Dermis blood vessel endothelial cell (primary cell): ENCODE results near the gene DPEP3. TPM values are rescaled to one million over a fixed set of nuclear protein-coding genes. Genes with fewer than 3 reads are reported as not detected.
A peak's percentile ranks its signal among the peaks of the same experiment; 100 is the strongest.
"Not testable (repeated sequence)": the region's sequence is repeated elsewhere in the genome, so short reads cannot be mapped to it uniquely, and the experiment has no call there.

Experiments
- DNase-seq: peaks from one replicate; pipeline ENCODE4 v3.0.0; 2010
- total RNA-seq: library from RNA; depleted of rRNA; stranded (reverse); fragments of >200 nt; gene quantifications from 2 replicates; pipeline ENCODE4 v1.2.3, GENCODE V29; 2014

DPEP3 gene
- total RNA-seq, 1 donor from 2014 or later = not detected

- no peak for DNase-seq
Observed at GRCh38 chr16:67943619-67944504, 36.4 kb downstream of the DPEP3 start, which contains the start of gene LCAT. TSS of gene LCAT (minus strand) at chr16:67944120. CDS start at chr16:67944101, 19 bp downstream.

DNA sequence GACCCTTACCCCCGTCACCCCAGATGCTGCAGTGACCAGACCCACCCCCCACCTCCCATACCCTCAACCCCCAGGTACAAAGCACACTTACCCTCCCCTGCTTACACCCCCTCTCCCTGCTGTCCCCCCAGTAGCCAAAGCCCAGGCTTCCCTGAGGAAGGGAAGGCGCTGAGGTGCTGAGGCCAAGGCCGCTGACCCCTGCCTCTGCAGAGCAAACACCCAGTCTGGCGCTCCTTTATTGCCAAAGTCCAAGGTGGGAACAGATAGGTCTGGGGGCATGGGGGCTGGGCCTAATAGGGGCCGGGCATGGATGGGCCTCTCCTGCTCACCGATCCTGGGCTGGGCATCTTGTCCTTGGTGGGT lies 37.1 kb downstream of the DPEP3 start:
- no peak for DNase-seq

DNA sequence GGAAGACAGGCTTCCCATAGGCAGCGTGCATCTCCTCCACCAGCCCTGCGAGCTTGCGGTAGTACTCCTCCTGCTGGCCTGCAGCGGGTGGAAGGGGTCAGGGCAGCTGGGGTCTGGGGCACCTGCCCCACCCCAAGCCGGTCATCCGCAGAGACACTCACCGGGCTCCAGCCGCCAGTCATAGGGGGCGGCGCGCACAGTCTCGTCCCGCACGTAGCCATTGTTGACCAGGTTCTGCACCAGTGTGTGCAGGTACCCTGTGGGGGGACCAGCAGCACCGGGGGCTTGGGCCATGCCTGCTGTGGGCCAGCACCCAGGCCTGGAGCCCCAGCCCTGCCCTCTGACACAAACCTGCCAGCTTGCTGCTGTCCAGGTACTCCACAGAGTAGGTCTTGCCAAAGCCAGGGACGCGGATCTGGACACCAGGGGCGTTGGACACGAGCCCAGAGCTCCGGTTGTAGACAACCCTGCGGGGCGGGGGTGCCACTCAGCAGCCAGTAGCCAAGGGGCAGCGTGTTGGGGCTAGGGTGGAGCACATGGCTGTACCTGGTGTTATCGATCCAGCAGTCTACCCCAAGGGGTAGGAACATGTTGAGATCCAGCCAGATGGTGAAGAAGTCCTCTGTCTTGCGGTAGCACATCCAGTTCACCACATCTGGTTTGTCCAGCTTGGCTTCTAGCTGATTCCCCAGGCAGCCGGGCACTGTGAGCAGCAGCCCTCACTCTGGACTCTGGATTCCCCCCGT lies 37.6 kb downstream of the DPEP3 start:
- DNase-seq = no peak

DNA sequence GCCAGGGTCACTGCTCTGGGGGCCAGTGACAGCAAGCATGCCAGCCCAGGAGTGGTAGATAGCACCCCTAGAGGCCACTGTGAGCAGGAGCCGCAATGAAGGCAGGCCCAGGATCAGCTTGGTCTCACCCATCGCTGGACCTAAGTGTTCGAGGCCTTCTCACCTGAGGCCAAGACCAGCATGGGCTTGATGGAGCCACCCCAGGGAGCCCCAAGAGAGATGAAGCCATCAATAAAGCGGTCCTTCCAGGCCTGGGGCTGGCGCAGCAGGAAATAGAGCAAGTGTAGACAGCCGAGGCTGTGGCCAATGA lies 38.1 kb downstream of the DPEP3 start:
- peak; percentile 68 for DNase-seq

DNA sequence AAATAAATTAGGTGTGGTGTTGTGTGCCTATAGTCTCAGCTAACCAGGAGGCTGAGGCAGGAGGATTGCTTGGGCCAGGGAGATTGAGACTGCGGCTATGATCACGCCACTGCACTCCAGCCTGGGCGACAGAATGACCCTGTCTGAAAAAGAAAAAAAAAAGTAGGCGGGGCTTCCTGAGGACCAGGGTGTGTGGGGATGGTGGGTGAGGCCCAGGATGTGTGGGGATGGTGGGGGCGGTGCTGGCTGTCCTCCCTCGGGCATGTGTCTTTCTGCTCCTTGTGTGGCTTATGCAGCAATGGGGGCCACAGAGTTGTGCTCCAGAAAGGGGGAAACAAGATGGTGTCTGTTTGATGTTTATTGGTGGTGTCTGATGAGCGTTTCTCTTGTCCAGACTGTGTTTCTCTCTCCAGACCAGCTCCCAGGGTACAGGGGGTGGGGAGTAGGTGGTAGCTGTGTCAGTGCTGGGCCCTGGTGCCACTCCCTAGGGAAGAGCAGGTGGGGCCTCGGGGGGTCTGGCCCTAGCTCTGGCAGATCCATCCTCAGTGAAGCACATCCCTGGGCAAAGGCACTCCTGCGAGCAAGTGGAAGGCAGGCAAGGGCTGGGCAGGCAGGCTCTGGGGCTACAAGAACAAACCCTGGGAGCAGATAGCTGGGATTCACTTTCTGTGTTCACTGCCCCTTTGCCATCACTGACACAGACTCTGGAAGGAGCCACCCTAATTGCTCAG lies 38.7 kb downstream of the DPEP3 start:
- DNase-seq = no peak

DNA sequence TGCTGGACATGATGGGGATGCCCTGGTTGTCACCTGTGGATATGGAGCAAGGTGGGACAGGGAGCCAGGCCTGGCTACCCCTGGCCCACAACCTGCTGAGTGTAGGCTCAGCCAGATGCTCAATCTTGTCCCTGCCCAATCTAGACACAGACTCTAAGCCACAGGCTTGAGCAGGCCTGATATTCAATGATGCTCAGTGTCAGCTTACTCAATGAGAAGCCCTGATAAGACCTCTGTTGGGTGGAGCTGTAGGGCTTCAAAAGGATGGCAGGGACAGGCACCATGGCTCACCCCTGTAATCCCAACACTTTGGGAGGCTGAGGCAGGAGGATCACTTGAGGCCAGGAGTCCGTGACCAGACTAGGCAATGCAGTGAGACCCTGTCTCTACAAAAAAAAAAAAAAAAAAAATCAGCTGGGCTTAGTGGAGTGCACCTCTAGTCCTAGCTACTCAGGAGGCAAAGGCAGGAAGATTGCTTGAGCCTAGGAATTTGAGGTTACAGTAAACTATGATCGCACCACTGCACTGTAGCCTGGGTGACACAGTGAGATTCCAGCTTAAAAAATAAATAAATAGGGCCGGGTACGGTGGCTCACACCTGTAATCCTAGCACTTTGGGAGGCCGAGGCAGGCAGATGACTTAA lies 39.7 kb downstream of the DPEP3 start:
- no peak for DNase-seq

DNA sequence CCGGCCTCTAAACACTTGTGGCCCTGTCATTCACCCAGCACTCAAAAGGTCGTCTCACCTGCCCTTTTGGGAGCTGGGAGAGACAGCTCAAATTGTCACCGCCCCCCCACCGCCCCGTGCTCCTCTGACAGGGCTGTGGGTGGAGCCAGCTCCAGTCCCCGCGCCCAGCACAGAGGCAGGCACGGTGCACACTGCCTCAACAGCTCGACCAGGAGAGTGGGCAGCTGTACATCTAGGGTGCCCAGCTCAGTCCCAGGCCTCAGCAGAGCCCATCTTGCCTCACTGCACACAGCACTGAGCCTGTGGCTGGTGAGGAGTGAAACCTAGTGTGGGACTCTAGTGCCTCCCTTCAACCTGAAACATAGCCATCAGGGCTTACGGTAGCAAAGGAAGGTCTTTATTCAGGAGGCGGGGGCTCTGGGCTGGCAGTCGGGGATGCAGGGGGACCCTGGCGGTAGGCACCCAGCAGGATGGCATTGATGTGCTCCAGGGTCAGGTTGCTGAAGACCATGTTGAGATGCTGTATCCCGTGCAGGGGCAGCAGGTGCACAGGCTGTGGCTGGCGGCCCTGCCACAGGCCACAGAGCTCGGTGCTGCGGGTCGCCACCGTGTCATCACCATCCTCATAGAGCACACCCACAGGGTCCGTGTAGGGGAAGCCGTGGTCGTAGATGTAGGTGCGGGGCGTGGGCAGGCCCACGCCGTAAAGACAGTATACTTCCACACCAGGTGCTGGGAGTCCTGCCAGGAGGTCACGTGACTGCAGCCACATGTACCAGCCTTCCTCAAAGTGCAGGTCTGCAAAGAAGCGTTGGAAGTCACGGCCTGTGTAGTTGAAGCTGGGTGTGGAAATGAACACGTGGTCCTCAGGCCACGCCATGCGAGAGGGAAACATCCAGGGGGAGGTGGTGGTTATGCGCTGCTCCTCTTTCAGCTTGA lies 40.5 kb downstream of the DPEP3 start:
- DNase-seq = no peak

DNA sequence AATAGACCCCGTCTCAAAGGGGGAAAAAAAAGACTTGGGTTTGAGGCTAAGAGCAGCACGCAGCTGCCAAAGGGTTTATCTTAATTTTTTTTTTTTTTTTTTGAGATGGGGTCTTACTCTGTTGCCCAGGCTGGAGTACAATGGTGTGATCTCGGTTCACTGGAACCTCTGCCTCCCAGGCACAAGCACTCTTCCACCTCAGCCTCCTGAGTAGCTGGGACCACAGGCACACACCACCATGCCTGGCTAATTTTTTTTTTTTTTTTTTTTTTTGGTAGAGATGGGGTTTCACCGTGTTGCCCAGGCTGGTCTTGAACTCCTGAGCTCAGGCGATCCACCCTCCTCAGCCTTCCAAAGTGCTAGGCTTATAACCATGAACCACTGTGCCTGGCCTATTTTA lies 42.6 kb downstream of the DPEP3 start:
- DNase-seq = not testable (repeated sequence)

GRCh38 chr16:67936880-67937605 lies 43.3 kb downstream of the DPEP3 start:
- DNase-seq = no peak

- peak; percentile 68 for DNase-seq
Observed at GRCh38 chr16:67936124-67936879, 44.0 kb downstream of the DPEP3 start, which contains the start of gene PSMB10. TSS of gene PSMB10 (minus strand) at chr16:67936850. CDS start at chr16:67936749, 101 bp downstream.

DNA sequence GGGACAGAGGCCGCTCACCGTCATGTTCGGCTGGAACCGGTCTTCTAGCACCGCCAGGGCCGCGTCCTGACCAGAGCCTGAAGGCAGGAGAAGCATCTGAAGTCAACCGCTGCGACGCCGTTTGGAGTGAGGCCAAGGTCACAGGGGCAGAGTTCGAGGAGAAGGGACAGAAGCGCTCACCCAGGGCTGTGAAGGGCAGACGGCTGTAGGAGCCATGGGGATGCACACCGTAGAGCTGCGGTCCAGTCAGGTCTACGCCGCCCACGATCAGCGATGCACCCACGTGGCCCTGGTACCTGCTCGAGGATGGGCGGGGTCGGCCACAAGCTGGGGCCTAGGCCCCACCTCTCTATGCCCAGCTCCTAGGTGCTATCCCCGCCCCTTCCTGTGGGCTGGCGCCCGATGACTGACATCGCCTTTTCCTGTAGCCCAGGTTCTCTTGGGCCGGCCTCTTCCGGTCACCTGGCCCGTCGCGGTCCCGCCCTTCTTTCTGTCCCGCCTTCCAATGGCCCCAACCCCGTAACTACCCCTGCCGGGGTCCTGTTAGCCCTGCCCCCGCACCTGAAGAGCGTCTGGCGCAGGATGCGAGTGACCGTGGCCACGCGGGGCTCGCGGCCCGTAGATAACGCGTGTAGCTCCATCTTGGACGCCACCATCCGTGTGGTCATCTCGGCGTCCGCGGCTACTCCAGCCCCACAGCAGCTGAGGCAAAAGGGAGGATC lies 44.7 kb downstream of the DPEP3 start:
- DNase-seq = peak; percentile 93

- no peak for DNase-seq
Observed at GRCh38 chr16:67935101-67935401, 45.2 kb downstream of the DPEP3 start.

DNA sequence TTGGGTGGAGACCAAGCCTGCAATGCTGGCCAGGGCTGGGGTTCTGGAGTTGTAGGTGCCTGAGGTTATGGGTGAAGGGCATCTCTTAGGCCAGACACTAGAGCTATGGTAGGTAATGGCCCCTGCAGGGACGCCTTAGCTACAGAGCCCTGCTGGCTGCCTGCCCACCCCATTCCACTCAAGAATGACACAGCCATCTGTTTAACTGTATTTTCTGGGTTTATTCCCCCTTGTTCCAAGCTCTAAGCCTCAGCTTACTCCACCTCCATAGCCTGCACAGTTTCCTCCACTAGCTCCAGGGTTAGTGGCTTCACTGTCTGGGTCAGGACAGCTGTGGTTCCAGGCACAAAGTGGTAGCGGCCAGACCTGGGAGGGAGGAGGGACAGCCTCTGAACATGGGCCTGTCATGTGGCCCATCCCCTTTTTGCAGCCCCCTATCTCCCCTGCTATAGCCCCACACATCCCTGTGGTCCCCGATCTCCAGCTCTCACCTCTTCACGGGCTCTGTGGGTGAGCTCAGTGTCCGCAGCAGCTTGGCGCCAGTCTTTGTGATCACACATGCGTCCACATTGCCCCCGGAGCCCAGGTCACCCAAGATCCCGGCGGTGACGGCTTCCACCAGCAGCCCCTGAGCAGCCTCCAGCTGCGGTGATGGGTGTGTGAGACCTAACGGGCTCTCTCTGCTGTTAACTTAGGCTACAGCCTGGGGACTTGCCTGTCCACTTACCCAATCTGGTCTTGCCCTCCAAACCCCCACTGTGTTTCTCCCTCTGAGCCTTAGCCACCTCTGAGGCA lies 45.8 kb downstream of the DPEP3 start:
- DNase-seq = no peak

DNA sequence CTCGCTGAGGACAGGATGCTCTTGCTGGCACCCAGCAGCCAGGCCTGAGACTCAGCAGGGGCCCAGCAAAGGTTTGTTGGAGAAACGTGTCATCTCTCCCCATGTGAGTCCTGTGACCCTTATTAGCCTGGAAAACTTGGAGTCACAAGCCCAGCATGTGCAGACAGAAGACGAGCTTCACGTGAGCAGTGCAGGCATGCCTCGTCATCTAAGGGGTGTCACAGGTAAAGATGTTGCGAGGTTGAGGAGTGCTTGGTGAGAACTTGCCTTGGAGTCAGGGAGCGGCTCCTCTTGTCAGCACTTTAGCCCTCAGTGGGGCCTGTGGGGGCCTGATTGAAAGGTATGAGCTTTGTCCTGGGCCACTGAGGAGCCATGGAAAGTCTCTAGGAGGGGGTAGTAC lies 46.5 kb downstream of the DPEP3 start:
- DNase-seq = no peak

DNA sequence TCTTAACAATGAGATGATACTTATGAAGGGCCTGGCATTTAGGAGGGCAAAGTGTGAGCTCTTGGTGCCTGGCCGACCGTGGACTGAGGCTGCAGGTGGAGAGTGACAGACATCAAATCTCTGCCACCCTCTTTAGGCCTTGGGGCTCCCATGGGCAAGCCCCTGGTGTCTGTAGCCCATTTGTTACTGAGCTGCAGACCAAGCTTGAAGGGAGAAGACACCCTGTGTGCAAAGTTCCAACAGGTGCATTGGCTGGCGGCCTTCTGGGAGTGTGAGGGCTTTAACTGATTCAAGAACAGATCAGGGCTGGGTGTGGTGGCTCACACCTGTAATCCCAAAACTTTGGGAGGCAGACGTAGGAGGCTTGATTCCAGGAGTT lies 47.8 kb downstream of the DPEP3 start:
- DNase-seq = no peak

DNA sequence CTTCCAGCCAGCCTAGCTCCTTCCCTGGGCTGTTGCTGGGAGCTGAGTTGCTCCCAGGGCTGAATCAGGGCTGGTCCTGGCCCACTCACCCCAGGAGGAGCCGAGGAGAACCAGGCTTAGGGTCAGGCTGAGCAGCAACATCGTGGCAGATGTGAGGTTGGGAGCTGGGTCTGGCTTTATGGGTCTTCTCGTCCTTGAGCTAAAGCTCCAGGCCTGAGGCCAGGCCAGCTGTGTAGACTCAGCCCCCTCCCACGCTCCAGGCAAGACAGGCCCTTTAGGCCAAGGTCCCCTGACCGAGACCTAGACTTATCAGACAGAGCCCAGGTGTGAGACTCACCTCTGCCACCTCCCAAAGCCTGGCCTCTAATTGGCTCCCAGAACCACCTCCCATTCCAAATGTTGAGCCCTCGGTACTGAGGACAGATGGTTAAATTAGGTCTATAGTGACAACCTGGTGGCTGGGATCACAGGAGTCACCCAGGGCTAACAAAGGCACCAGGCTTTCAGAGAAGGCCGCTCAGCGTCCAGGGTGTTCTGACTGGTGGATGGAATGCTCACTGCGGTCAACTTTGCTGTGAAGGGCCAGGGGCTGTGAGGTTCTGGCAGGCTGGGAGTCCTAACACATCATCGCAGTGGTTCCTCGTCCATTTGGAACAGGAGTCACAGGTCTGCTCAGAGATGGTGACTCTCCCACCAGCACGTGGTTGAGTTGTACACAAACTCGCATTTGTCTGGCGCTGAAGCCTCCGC lies 48.4 kb downstream of the DPEP3 start, which contains the start of gene CTRL:
TSS of gene CTRL (minus strand) at position 151 of the 750 bp plus-strand sequence. CDS start at position 141, 10 bp downstream.
- DNase-seq = no peak

- DNase-seq = no peak
Observed at GRCh38 chr16:67930678-67931211, 49.6 kb downstream of the DPEP3 start.

DNA sequence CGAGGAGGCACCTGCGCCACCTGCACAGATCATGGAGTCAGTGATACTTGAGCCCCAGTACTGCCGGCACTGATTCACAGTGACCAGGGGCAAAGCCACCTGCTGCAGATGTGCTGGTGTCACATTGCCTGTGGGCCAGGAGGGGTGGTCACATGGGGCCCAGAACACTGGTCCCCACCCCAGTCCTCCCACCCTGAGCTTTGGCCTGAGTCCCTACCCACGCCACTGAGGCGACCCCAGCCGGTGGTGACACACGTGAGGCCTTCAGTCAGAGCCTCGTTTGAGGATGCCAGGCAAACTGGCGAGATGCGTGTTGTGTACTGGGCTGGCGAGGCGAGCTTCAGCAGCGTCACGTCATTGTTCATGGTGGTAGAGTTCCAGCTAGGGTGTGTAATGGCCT lies 50.1 kb downstream of the DPEP3 start:
- no peak for DNase-seq
